Mucosa of rectum (tissue), 2 donors: ENCODE results near the gene NCAPH2.

ENCODE experiments used
- H3K27ac ChIP-seq, 2 donors: one replicate each; pipeline ENCODE4 v1.7.0; 2013; ENCODE audit warnings: inconsistent platforms in 2 of 2, low read depth in 2 of 2, low read length in 2 of 2
- H3K27me3 ChIP-seq, 2 donors: one replicate each; pipeline ENCODE4 v1.7.0; 2013; ENCODE audit warnings: low read length in 2 of 2; ENCODE audit not compliant: control insufficient read depth in 2 of 2, insufficient read depth in 2 of 2
- H3K36me3 ChIP-seq, 2 donors: one replicate each; pipeline ENCODE4 v1.7.0; 2013; ENCODE audit warnings: low read length in 2 of 2; ENCODE audit not compliant: control insufficient read depth in 2 of 2, insufficient read depth in 2 of 2
- H3K4me1 ChIP-seq, 2 donors: one replicate each; pipeline ENCODE4 v1.7.0; 2013; ENCODE audit warnings: low read length in 2 of 2, mild to moderate bottlenecking in 1 of 2; ENCODE audit not compliant: control insufficient read depth in 2 of 2, insufficient read depth in 2 of 2
- H3K4me3 ChIP-seq, 2 donors: one replicate each; pipeline ENCODE4 v1.7.0; 2013; ENCODE audit warnings: low read length in 2 of 2
- H3K9ac ChIP-seq, 2 donors: one replicate each; pipeline ENCODE4 v1.7.0; 2013; ENCODE audit warnings: low read length in 2 of 2, low read depth in 1 of 2, mild to moderate bottlenecking in 1 of 2
- H3K9me3 ChIP-seq, 2 donors: one replicate each; pipeline ENCODE4 v1.7.0; 2013; ENCODE audit warnings: low read length in 2 of 2; ENCODE audit not compliant: control insufficient read depth in 2 of 2
- donor health status: healthy.
- donor health status: Normal muscosa, but diverticular disease.

NCAPH2 gene

GRCh38 chr22:50525104-50525857 is 17.3 kb downstream of the NCAPH2 start, which contains the start of gene SCO2:
Gene SCO2 (minus strand): TSS chr22:50525598. CDS start chr22:50524411, 1,187 bp downstream.
- peak within 1 kb of the TSS; percentile 78 to 81 for H3K4me3 ChIP-seq
- peaks cover 28 to 31% of the 10 kb centered on the region in 2 donors for H3K36me3 ChIP-seq
- peak within 1 kb of the TSS; percentile 92 to 97 for H3K27ac ChIP-seq
- no peaks in the 10 kb centered on the region for H3K27me3 ChIP-seq
- H3K9me3 ChIP-seq, result no peaks in the 10 kb centered on the region
- peaks cover 35 to 36% of the 10 kb centered on the region in 2 donors for H3K4me1 ChIP-seq
- peak within 1 kb of the TSS; percentile 75 to 80 for H3K9ac ChIP-seq

- peak overlapping the region; percentile 78 to 81 for H3K4me3 ChIP-seq
- peaks cover 28 to 30% of the 10 kb centered on the region in 2 donors for H3K36me3 ChIP-seq
- H3K27ac ChIP-seq, result peak overlapping the region; percentile 92 to 97
- H3K9ac ChIP-seq, result peak overlapping the region; percentile 75 to 80
- no peaks in the 10 kb centered on the region for H3K9me3 ChIP-seq
- H3K27me3 ChIP-seq, result no peaks in the 10 kb centered on the region
- peaks cover 37 to 40% of the 10 kb centered on the region in 2 donors for H3K4me1 ChIP-seq
Observed at GRCh38 chr22:50525858-50526107, 17.8 kb downstream of the NCAPH2 start.

GRCh38 chr22:50526108-50526833 is 18.2 kb downstream of the NCAPH2 start:
- peak overlapping the region; percentile 65 to 80 for H3K9ac ChIP-seq
- H3K27ac ChIP-seq, result peak overlapping the region; percentile 92 to 97
- no peaks in the 10 kb centered on the region for H3K27me3 ChIP-seq
- peak overlapping the region; percentile 78 to 81 for H3K4me3 ChIP-seq
- peaks cover 41 to 44% of the 10 kb centered on the region in 2 donors for H3K4me1 ChIP-seq
- H3K36me3 ChIP-seq, result peaks cover 25% of the 10 kb centered on the region in 2 donors
- H3K9me3 ChIP-seq, result no peaks in the 10 kb centered on the region

GRCh38 chr22:50526834-50527801 is 19.1 kb downstream of the NCAPH2 start:
- H3K36me3 ChIP-seq, result peaks cover 16 to 17% of the 10 kb centered on the region in 2 donors
- peak overlapping the region; percentile 65 to 80 for H3K9ac ChIP-seq
- no peaks in the 10 kb centered on the region for H3K27me3 ChIP-seq
- H3K9me3 ChIP-seq, result no peaks in the 10 kb centered on the region
- peak overlapping the region; percentile 78 to 81 for H3K4me3 ChIP-seq
- H3K27ac ChIP-seq, result peak overlapping the region; percentile 92 to 97
- peaks cover 43 to 49% of the 10 kb centered on the region in 2 donors for H3K4me1 ChIP-seq

GRCh38 chr22:50527921-50528681 is 20.1 kb downstream of the NCAPH2 start:
- H3K4me1 ChIP-seq, result peaks cover 43 to 48% of the 10 kb centered on the region in 2 donors
- H3K4me3 ChIP-seq, result no peak overlapping the region
- H3K27me3 ChIP-seq, result no peaks in the 10 kb centered on the region
- no peaks in the 10 kb centered on the region for H3K9me3 ChIP-seq
- peak overlapping the region in 1 of 2 donors; percentile 99 for H3K27ac ChIP-seq
- H3K9ac ChIP-seq, result no peak overlapping the region
- H3K36me3 ChIP-seq, result peaks cover 7% of the 10 kb centered on the region in 2 donors

GRCh38 chr22:50528682-50529415 is 20.8 kb downstream of the NCAPH2 start:
- no peaks in the 10 kb centered on the region for H3K27me3 ChIP-seq
- no peaks in the 10 kb centered on the region for H3K9me3 ChIP-seq
- peak overlapping the region; percentile 68 to 85 for H3K4me3 ChIP-seq
- peak overlapping the region; percentile 93 to 99 for H3K27ac ChIP-seq
- peaks cover 36 to 40% of the 10 kb centered on the region in 2 donors for H3K4me1 ChIP-seq
- peak overlapping the region; percentile 14 to 83 for H3K9ac ChIP-seq
- peaks cover 0 to under 1% of the 10 kb centered on the region in 2 donors for H3K36me3 ChIP-seq

GRCh38 chr22:50529416-50529896 is 21.4 kb downstream of the NCAPH2 start:
- H3K4me3 ChIP-seq, result peak overlapping the region; percentile 68 to 85
- peak overlapping the region; percentile 93 to 99 for H3K27ac ChIP-seq
- no peaks in the 10 kb centered on the region for H3K27me3 ChIP-seq
- H3K4me1 ChIP-seq, result peaks cover 30 to 34% of the 10 kb centered on the region in 2 donors
- H3K36me3 ChIP-seq, result no peaks in the 10 kb centered on the region
- H3K9ac ChIP-seq, result peak overlapping the region; percentile 65 to 83
- H3K9me3 ChIP-seq, result no peaks in the 10 kb centered on the region

GRCh38 chr22:50529897-50530579 is 22.0 kb downstream of the NCAPH2 start, which contains the start of gene TYMP:
Gene TYMP (minus strand): TSS chr22:50530012. CDS start chr22:50529709, 303 bp downstream.
- H3K9me3 ChIP-seq, result no peaks in the 10 kb centered on the region
- H3K4me3 ChIP-seq, result peak within 1 kb of the TSS; percentile 68 to 85
- peaks cover 26 to 31% of the 10 kb centered on the region in 2 donors for H3K4me1 ChIP-seq
- no peaks in the 10 kb centered on the region for H3K36me3 ChIP-seq
- H3K9ac ChIP-seq, result peak within 1 kb of the TSS; percentile 83 to 95
- no peaks in the 10 kb centered on the region for H3K27me3 ChIP-seq
- peak within 1 kb of the TSS; percentile 93 to 99 for H3K27ac ChIP-seq
